ENCODE measurements around the gene SCOC. TPM values are rescaled to one million over a fixed set of nuclear protein-coding genes. Genes with fewer than 3 reads are reported as not detected.

Gene SCOC
- 10 to 100 TPM; 43.1 to 43.6 TPM for total RNA-seq

GRCh38 chr4:140373328-140374129, at the start of gene SCOC:
Gene SCOC (plus strand): TSS chr4:140373646. CDS start chr4:140379171, 5,525 bp downstream.
- POLR2A ChIA-PET: interaction anchor here (1.5 kb wide), 1 partner anchor 151 kb away, joined by 6 read pairs; the partner anchor contains the start of gene ELMOD2

GRCh38 chr4:140326395-140326993, 47.0 kb upstream of the SCOC start:
- ChIA-PET CTCF (no interaction called here), POLR2A (no interaction called here)

More at GRCh38 chr4:140373328-140374129, at the start of gene SCOC:
- CTCF ChIA-PET: interaction anchor here (1.6 to 3.5 kb wide), 3 partner anchors 13 to 152 kb away, joined by 3 to 27 read pairs (median 4); partner anchors contain the start of gene ELMOD2

- CTCF ChIA-PET: interaction anchor here (1.7 kb wide), 1 partner anchor 29 kb away, joined by 5 read pairs; no protein-coding TSS in a partner anchor
- POLR2A ChIA-PET: no interaction called here
These were observed 43.0 kb upstream of the SCOC start for GRCh38 chr4:140330311-140330900.

- ChIA-PET POLR2A (no interaction called here), CTCF (no interaction called here)
These were observed 42.2 kb upstream of the SCOC start for GRCh38 chr4:140331245-140331644.

GRCh38 chr4:140331876-140332275, 41.6 kb upstream of the SCOC start:
- ChIA-PET POLR2A (no interaction called here), CTCF (interaction anchor here (0.6 kb wide), 1 partner anchor 552 kb away, joined by 5 read pairs; no protein-coding TSS in a partner anchor)

GRCh38 chr4:140332734-140333133, 40.7 kb upstream of the SCOC start:
- CTCF ChIA-PET: no interaction called here
- POLR2A ChIA-PET: no interaction called here

- ChIA-PET POLR2A (no interaction called here), CTCF (no interaction called here)
These were observed 39.9 kb upstream of the SCOC start for GRCh38 chr4:140333523-140333922.

- POLR2A ChIA-PET: no interaction called here
- CTCF ChIA-PET: no interaction called here
These were observed 38.4 kb upstream of the SCOC start for GRCh38 chr4:140335076-140335475.

GRCh38 chr4:140336730-140337129, 36.7 kb upstream of the SCOC start:
- ChIA-PET POLR2A (no interaction called here), CTCF (no interaction called here)

- CTCF ChIA-PET: no interaction called here
These were observed 30.8 kb upstream of the SCOC start for GRCh38 chr4:140342620-140343019.

GRCh38 chr4:140343303-140343702, 30.1 kb upstream of the SCOC start:
- POLR2A ChIA-PET: no interaction called here
- CTCF ChIA-PET: no interaction called here

More at GRCh38 chr4:140342620-140343019, 30.8 kb upstream of the SCOC start:
- POLR2A ChIA-PET: no interaction called here

GRCh38 chr4:140344101-140344500, 29.3 kb upstream of the SCOC start:
- CTCF ChIA-PET: interaction anchor here (1.0 kb wide), 1 partner anchor 23 kb away, joined by 3 read pairs; no protein-coding TSS in a partner anchor

GRCh38 chr4:140344621-140345020, 28.8 kb upstream of the SCOC start:
- ChIA-PET POLR2A (no interaction called here), CTCF (interaction anchor here (1.0 kb wide), 1 partner anchor 24 kb away, joined by 3 read pairs; no protein-coding TSS in a partner anchor)

More at GRCh38 chr4:140344101-140344500, 29.3 kb upstream of the SCOC start:
- POLR2A ChIA-PET: no interaction called here

GRCh38 chr4:140346136-140346535, 27.3 kb upstream of the SCOC start:
- ChIA-PET POLR2A (no interaction called here), CTCF (interaction anchor here (0.6 kb wide), 1 partner anchor 763 kb away, joined by 3 read pairs; no protein-coding TSS in a partner anchor)

GRCh38 chr4:140349816-140350215, 23.6 kb upstream of the SCOC start:
- CTCF ChIA-PET: no interaction called here
- POLR2A ChIA-PET: no interaction called here

- ChIA-PET CTCF (interaction anchor here (0.6 to 1.2 kb wide), 2 partner anchors 8 to 9 kb away, joined by 3 read pairs; no protein-coding TSS in a partner anchor), POLR2A (no interaction called here)
These were observed 22.1 kb upstream of the SCOC start for GRCh38 chr4:140351093-140352075.

GRCh38 chr4:140353786-140354185, 19.7 kb upstream of the SCOC start:
- ChIA-PET CTCF (no interaction called here), POLR2A (no interaction called here)

GRCh38 chr4:140355288-140355687, 18.2 kb upstream of the SCOC start:
- POLR2A ChIA-PET: no interaction called here
- CTCF ChIA-PET: no interaction called here

GRCh38 chr4:140357868-140358267, 15.6 kb upstream of the SCOC start:
- CTCF ChIA-PET: no interaction called here

More at GRCh38 chr4:140357868-140358267, 15.6 kb upstream of the SCOC start:
- POLR2A ChIA-PET: no interaction called here

Measured in activated CD8-positive, alpha-beta memory T cell treated with anti-CD3 and anti-CD28 coated beads for 36 hours (primary cell).